ENCODE data around the gene VAPB. TPM values are rescaled to one million over a fixed set of nuclear protein-coding genes. Genes with fewer than 3 reads are reported as not detected.

The VAPB gene
- total RNA-seq, 1 experiment from 2014 or later, result 51.1 TPM

DNA sequence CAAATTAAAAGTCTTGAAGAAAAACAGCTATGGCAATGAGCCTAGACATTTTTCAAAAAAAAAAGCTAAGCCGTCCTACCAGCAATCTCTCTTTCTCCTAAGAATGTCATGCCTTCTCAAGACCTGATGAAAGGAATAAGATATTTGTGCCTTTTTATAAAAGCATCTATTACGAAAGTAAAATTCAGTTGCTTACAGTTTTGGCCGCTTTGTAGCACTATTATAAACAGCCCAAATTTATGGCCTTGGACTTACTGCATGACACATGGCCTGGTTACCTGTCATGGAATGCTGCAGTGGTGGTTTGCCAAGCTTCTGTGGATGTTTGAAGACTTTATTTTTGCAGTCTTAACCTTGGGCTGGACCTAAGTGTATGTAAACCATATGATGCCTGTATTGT lies 22.2 kb upstream of the VAPB start:
- Histone ChIP-seq H3K4me3 (replicated peaks in 1 of 2; ENCODE audit: low read depth in 1 of 2, low read length in 2 of 2) (no peak overlapping the region), H3K9me3 (ENCODE audit: control insufficient read depth in 1 of 2, insufficient read depth in 1 of 2, low read depth in 1 of 2, low read length in 2 of 2) (no peaks in the 10 kb centered on the region), H3K4me2 (ENCODE audit: low read length) (no peak overlapping the region), H3K27ac (ENCODE audit: low read depth, low read length) (no peak overlapping the region), H3K79me2 (ENCODE audit: insufficient read depth, low read length) (no peaks in the 10 kb centered on the region), H3K27me3 (ENCODE audit: insufficient read depth, low read length) (no peaks in the 10 kb centered on the region), H3K36me3 (ENCODE audit: control insufficient read depth in 1 of 2, insufficient read depth in 2 of 2, low read length in 2 of 2) (no peaks in the 10 kb centered on the region), H3K9ac (ENCODE audit: low read length) (no peak overlapping the region), H3K9me2 (ENCODE audit: insufficient read depth) (no peaks in the 10 kb centered on the region), H2AFZ (ENCODE audit: low read depth, low read length, poor library complexity, severe bottlenecking) (no peak overlapping the region), H4K20me1 (ENCODE audit: insufficient read depth) (no peaks in the 10 kb centered on the region; the same call in 1 of the 2 replicates), H3K4me1 (ENCODE audit: control insufficient read depth in 1 of 2, insufficient read depth in 2 of 2, low read length in 2 of 2) (no peaks in the 10 kb centered on the region)
- intact Hi-C loops (cut with micrococcal nuclease), result no loop called here
- ATAC-seq, result no peak
- TF ChIP-seq JUND (IDR thresholded peaks at IDR 0.05) (no peak), SRF (IDR thresholded peaks at IDR 0.05; ENCODE audit: low read depth) (no peak), POLR2AphosphoS5 (IDR thresholded peaks at IDR 0.05; ENCODE audit: low read depth, low read length) (no peak)
- TF ChIP-seq, protein P1, sequence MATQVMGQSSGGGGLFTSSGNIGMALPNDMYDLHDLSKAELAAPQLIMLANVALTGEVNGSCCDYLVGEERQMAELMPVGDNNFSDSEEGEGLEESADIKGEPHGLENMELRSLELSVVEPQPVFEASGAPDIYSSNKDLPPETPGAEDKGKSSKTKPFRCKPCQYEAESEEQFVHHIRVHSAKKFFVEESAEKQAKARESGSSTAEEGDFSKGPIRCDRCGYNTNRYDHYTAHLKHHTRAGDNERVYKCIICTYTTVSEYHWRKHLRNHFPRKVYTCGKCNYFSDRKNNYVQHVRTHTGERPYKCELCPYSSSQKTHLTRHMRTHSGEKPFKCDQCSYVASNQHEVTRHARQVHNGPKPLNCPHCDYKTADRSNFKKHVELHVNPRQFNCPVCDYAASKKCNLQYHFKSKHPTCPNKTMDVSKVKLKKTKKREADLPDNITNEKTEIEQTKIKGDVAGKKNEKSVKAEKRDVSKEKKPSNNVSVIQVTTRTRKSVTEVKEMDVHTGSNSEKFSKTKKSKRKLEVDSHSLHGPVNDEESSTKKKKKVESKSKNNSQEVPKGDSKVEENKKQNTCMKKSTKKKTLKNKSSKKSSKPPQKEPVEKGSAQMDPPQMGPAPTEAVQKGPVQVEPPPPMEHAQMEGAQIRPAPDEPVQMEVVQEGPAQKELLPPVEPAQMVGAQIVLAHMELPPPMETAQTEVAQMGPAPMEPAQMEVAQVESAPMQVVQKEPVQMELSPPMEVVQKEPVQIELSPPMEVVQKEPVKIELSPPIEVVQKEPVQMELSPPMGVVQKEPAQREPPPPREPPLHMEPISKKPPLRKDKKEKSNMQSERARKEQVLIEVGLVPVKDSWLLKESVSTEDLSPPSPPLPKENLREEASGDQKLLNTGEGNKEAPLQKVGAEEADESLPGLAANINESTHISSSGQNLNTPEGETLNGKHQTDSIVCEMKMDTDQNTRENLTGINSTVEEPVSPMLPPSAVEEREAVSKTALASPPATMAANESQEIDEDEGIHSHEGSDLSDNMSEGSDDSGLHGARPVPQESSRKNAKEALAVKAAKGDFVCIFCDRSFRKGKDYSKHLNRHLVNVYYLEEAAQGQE (IDR thresholded peaks at IDR 0.05; ENCODE audit: low read depth), result no peak
- CTCF ChIA-PET, result no interaction called here
- RAD21 ChIA-PET (ENCODE audit: low non-redundant PET in 1 of 2, low total read pairs in 2 of 2, uncharacterized antibody in 2 of 2, unreplicated experiment in 2 of 2), result no interaction called here
- POLR2A ChIA-PET, result no interaction called here
- no peak for DNase-seq (ENCODE audit: low read depth, low spot score)
- BruUV-seq (replicated peaks), result no TSS peak

DNA sequence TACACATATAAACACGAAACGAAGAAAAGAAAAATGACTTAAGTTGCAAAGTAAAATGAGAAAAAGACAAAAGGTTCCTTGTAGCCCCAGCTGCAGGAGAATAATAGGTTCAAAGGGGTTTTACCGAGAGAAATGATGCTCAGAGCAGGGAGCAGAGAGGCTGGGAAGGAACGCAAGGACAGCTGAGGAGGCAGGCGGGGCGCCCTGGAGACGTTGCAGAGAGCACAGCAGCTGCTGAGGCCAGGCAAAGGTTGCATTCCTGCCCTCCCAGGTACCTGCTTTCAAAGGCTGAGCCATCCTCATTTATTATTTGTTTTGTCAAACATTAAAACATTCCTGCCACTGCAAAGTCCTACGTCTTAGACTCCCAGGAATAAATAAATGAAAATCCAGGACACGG lies 16.2 kb upstream of the VAPB start:
- no peaks in the 10 kb centered on the region; the same call in 1 of the 2 replicates for H4K20me1 ChIP-seq (ENCODE audit: insufficient read depth)
- no peaks in the 10 kb centered on the region for H3K36me3 ChIP-seq (ENCODE audit: control insufficient read depth in 1 of 2, insufficient read depth in 2 of 2, low read length in 2 of 2)
- ATAC-seq (no peak), DNase-seq (ENCODE audit: low read depth, low spot score) (no peak)
- H2AFZ ChIP-seq (ENCODE audit: low read depth, low read length, poor library complexity, severe bottlenecking), result no peak overlapping the region
- no peaks in the 10 kb centered on the region for H3K4me1 ChIP-seq (ENCODE audit: control insufficient read depth in 1 of 2, insufficient read depth in 2 of 2, low read length in 2 of 2)
- TF ChIP-seq ELF1 (IDR thresholded peaks at IDR 0.05; ENCODE audit: borderline replicate concordance, low read depth) (no peak), RAD21 (IDR thresholded peaks at IDR 0.05; ENCODE audit: low read depth) (no peak), SP1 (IDR thresholded peaks at IDR 0.05; ENCODE audit: low read depth) (no peak), TCF7L2 (IDR thresholded peaks at IDR 0.05; ENCODE audit: borderline replicate concordance, extremely low read depth, insufficient read depth, insufficient read length) (no peak), POLR2A (IDR thresholded peaks at IDR 0.05; ENCODE audit: borderline replicate concordance, extremely low read depth, insufficient read depth, insufficient read length) (no peak), EZH2phosphoT487 (IDR thresholded peaks at IDR 0.05; ENCODE audit: borderline replicate concordance) (no peak), ZFX (IDR thresholded peaks at IDR 0.05) (no peak)
- TF ChIP-seq, protein P1 (IDR thresholded peaks at IDR 0.05; ENCODE audit: low read depth), result no peak
- H3K27me3 ChIP-seq (ENCODE audit: insufficient read depth, low read length), result no peaks in the 10 kb centered on the region
- RAD21 ChIA-PET (ENCODE audit: low non-redundant PET in 1 of 2, low total read pairs in 2 of 2, uncharacterized antibody in 2 of 2, unreplicated experiment in 2 of 2), result no interaction called here
- H3K4me3 ChIP-seq (replicated peaks in 1 of 2; ENCODE audit: low read depth in 1 of 2, low read length in 2 of 2), result no peak overlapping the region
- no peak overlapping the region for H3K4me2 ChIP-seq (ENCODE audit: low read length)
- intact Hi-C loops (cut with micrococcal nuclease), result no loop called here
- no peaks in the 10 kb centered on the region for H3K9me2 ChIP-seq (ENCODE audit: insufficient read depth)
- H3K27ac ChIP-seq (ENCODE audit: low read depth, low read length), result no peak overlapping the region
- H3K9me3 ChIP-seq (ENCODE audit: control insufficient read depth in 1 of 2, insufficient read depth in 1 of 2, low read depth in 1 of 2, low read length in 2 of 2), result no peaks in the 10 kb centered on the region
- no peaks in the 10 kb centered on the region for H3K79me2 ChIP-seq (ENCODE audit: insufficient read depth, low read length)
- CTCF ChIA-PET, result no interaction called here
- H3K9ac ChIP-seq (ENCODE audit: low read length), result no peak overlapping the region
- no TSS peak for BruUV-seq (replicated peaks)
- POLR2A ChIA-PET, result no interaction called here
